ENCODE data around the gene KIF1B.
A peak's percentile ranks its signal among the peaks of the same experiment; 100 is the strongest.

The KIF1B gene

GRCh38 chr1:10328180-10328963, 118.0 kb downstream of the KIF1B start:
- DNase-seq: peak; percentile 40 to 54 (median 44)

- no peak for DNase-seq
These were observed 127.1 kb downstream of the KIF1B start for GRCh38 chr1:10337436-10337835.

GRCh38 chr1:10338047-10338446, 127.7 kb downstream of the KIF1B start:
- peak in 2 of 3 donors; percentile 26 to 36 for DNase-seq

- no peak for DNase-seq
These were observed 128.2 kb downstream of the KIF1B start for GRCh38 chr1:10338611-10339010.

- no peak for DNase-seq
These were observed 128.7 kb downstream of the KIF1B start for GRCh38 chr1:10339036-10339567.

GRCh38 chr1:10339815-10340214, 129.4 kb downstream of the KIF1B start:
- no peak for DNase-seq

GRCh38 chr1:10340930-10341590, 130.7 kb downstream of the KIF1B start:
- no peak for DNase-seq

- DNase-seq: no peak
These were observed 136.7 kb downstream of the KIF1B start for GRCh38 chr1:10347109-10347508.

GRCh38 chr1:10353282-10353681, 142.9 kb downstream of the KIF1B start:
- no peak for DNase-seq

- DNase-seq: no peak
These were observed 143.3 kb downstream of the KIF1B start for GRCh38 chr1:10353693-10354092.

GRCh38 chr1:10360045-10360444, 149.7 kb downstream of the KIF1B start:
- DNase-seq: no peak

- no peak for DNase-seq
These were observed 151.1 kb downstream of the KIF1B start for GRCh38 chr1:10361515-10361914.

GRCh38 chr1:10368194-10368593, 157.8 kb downstream of the KIF1B start:
- DNase-seq: no peak

- no peak for DNase-seq
These were observed 164.1 kb downstream of the KIF1B start for GRCh38 chr1:10374442-10374860.

GRCh38 chr1:10377365-10378029, 167.1 kb downstream of the KIF1B start:
- DNase-seq: peak; percentile 85 to 93 (median 91)

GRCh38 chr1:10378081-10378841, 167.9 kb downstream of the KIF1B start:
- peak; percentile 87 to 94 (median 89) for DNase-seq

- DNase-seq: no peak
These were observed 168.8 kb downstream of the KIF1B start for GRCh38 chr1:10379101-10379620.

- no peak for DNase-seq
These were observed 169.3 kb downstream of the KIF1B start for GRCh38 chr1:10379676-10380075.

- no peak for DNase-seq
These were observed 170.4 kb downstream of the KIF1B start for GRCh38 chr1:10380594-10381275.

GRCh38 chr1:10383630-10384029, 173.3 kb downstream of the KIF1B start:
- DNase-seq: no peak

GRCh38 chr1:10384219-10384618, 173.8 kb downstream of the KIF1B start:
- DNase-seq: no peak

Measured in suppressor macrophage treated with lipopolysaccharide for 1 hour (primary cell).